GM19043 (cell line): ENCODE data around the gene HHIPL1.

Experiments used
- ATAC-seq: cut with Tn5 transposase; IDR thresholded peaks from one replicate; pipeline ENCODE4 v1.9.1; 2021; ENCODE audit warnings: low read depth; ENCODE audit not compliant: unreplicated experiment

The HHIPL1 gene

GRCh38 chr14:99686557-99687283, 41.8 kb downstream of the HHIPL1 start:
- ATAC-seq, result no peak

- ATAC-seq, result no peak
Observed at GRCh38 chr14:99687284-99688209, 42.6 kb downstream of the HHIPL1 start.

DNA sequence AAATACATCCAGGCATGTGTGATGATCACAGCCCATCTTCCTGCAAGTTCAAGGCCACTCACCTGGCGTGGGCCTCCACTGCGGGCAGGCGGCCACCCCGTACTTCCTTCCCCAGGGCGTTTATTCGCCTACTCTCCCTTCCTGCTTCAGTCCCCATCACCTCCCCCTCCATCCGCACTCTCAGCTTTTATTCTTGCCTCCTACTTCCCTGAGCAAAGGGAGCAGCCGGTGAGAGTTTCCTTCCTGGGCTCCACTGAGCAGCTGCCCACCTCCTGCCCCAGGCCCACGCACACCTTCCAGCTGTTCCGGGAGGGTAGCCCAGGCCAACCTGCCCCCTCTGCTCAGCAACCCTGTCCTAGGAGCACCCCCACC, 43.3 kb downstream of the HHIPL1 start:
- ATAC-seq, result no peak

DNA sequence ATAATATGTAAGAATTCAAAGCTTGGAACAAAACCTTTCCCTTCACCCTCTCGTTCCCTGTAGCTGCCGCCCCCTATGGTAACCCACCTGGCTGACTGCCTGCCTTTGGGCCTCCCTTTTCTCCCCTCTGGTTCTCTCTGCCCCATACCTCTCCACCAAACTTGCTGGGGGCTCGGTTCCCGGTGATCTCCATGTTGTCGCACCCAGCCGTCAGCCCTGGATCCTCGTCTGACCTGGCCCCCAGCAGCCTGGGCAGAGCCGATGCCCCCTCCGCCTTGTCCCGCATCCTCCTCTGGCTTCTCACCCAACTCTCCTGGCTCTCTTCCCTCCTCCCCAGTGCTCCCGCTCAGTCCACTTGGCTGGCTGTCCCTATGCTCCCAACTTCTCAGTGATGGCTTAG, 43.7 kb downstream of the HHIPL1 start:
- ATAC-seq, result no peak

GRCh38 chr14:99689266-99690236, 44.6 kb downstream of the HHIPL1 start:
- ATAC-seq, result no peak

DNA sequence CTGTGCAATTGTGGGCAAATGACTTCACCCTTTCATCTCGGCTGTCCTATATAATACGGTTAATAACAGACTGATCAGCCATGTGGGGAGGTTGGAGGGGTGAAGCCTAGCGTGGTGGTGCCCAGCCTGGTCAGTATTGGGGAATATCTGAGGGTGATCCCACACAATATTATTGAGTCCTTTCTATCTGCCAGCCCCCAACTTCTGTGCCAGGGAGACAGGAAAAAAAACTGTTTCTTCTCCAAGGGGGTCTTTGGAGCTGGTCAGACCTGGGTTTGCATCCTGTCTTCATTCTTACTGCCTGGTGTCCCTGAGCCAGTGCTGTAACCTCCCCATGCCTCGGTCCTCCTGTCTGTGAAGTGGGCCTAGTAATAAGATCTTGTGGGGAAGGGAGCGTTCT, 45.7 kb downstream of the HHIPL1 start:
- no peak for ATAC-seq

DNA sequence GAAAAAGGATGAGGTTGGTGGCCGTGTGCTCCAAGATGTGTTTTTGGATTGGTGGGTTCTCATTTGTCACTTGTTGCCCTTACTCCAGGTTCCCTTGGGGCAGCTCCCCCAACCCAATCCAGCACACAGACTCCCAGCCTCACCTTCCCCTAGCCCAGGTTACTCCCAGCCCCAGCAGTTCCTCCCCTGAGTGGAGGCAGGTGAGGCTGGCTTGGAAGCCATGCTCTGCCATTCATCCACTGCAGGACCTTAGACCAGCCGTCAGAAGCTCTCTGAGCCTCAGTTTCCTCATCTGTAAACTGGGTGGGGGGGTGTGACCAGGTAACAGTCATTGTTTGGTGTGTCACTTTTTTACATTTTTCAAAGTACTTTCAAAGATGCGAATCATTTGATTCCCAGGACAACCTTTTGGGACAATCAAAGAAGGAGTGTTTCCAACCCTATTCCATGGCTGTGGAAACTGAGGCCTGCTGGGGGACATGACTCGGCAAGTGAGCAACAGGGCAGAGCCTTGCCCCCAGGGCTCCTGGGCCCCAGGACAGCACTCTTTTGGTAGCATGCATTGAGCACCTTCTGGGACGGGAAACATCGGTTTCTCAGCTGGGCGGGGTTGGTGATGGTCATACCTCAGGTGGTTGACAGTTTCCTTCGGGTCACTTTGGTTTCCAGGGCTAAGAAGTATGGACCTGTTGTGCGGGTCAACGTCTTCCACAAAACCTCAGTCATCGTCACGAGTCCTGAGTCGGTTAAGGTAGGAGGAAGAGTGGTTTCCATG, 46.4 kb downstream of the HHIPL1 start:
- no peak for ATAC-seq

DNA sequence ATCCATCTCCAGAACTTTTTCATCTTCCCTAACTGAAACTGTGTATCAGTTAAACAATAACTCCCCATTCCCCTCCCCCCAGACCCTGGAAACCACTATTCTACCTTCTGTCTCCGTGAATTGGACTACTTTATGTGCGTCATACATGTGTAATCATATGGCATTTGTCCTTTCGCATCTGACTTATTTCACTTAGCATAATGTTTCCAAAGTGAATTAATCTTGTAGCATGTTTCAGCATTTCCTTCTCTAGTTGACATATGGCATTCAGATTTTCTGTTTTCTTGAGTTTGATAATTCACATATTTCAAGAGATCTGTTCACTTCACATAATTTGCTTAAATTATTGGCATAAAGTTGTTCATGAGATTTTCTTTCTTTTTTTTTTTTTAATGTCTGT, 49.0 kb downstream of the HHIPL1 start:
- no peak for ATAC-seq

DNA sequence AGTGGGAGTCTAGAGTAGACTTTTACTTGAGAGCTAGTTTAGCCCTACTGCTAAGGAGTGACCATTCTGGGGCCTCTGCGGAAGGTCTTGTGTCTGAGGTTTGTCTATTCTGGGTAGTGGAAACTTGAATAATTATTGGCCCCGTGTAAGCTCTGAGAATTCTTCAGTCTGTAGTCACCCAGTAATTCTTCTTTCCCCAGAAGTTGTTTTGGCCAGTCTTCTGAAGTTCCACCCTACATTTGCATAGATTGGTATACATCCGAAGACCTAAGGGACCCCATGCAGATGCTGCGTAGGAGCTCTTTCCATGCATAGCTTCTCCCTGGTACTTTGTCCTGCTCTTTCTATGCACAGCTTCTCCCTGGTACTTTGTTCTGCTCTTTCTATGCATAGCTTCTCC, 52.0 kb downstream of the HHIPL1 start:
- no peak for ATAC-seq

DNA sequence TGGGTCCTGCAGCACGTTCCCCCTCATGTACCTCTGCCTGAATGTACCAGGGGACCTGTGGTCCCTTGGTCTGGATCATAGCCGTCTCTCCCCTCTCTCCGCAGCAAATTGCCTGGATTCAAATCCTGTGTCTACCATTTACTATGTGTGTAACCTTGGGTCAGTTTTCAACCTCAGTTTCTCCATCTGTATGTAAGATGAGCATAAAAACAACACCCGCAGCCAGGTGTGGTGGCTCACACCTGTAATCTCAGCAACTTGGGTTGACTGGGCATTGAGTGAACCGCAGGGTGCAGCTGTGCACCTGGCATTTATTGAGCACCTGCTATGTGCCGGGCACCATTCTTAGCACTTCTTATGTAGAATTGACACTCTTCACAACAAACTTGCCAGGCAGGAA, 53.3 kb downstream of the HHIPL1 start:
- ATAC-seq, result no peak

- ATAC-seq, result no peak
Observed at GRCh38 chr14:99698642-99699041, 53.7 kb downstream of the HHIPL1 start.

DNA sequence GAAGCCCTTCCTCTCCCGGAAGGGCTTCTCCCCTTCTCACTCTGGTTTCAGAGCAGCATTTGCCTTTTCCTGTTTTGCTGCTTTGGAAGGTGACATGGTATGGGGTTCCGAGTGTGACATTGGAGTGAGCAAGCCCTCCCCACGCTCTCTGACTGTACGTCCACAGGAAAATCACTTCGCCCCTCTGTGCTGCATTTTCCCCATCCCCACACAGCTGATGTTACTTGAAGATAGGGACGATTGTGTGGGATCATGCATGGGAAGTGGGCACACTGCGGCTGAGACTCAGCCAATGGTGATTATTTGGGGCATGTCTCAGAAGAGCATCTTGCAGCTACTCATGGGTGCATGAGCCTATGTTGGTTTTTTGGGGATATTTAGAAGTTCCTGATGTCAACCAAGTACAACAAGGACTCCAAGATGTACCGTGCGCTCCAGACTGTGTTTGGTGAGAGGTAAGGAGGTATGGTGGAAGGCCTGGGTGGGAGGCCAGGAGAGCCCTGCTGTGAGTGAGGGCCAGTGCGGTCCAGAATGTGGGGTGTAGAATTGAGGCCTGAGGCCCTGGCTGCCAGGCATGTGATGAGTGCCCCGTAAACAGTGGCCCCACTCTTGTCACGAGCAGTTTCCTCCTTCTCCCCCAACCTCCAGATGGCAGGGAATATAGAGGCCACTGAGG, 54.3 kb downstream of the HHIPL1 start:
- ATAC-seq, result no peak

- ATAC-seq, result no peak
Observed at GRCh38 chr14:99699861-99700260, 54.9 kb downstream of the HHIPL1 start.

- ATAC-seq, result no peak
Observed at GRCh38 chr14:99700379-99700778, 55.5 kb downstream of the HHIPL1 start.

- no peak for ATAC-seq
Observed at GRCh38 chr14:99701260-99701659, 56.3 kb downstream of the HHIPL1 start.

- no peak for ATAC-seq
Observed at GRCh38 chr14:99702115-99702514, 57.2 kb downstream of the HHIPL1 start.

- ATAC-seq, result no peak
Observed at GRCh38 chr14:99703381-99703780, 58.5 kb downstream of the HHIPL1 start.

DNA sequence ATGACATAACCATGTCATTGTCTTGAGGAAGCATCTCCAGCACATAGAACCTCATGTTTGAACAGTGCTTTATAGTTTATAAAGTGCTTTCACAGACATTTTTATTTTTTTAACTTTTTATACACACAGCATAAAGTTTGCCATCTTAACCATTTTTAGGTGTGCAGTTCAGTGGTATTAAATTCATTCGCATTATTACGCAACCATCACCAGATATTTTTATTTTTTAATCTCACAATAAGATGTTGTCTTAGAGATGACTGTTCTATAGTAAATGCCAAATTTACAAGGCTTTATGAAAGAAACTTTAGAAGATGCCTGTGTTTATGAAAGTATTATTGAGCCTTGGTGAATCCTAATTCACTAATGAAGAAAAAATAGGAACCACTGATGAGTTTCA, 59.1 kb downstream of the HHIPL1 start:
- no peak for ATAC-seq

DNA sequence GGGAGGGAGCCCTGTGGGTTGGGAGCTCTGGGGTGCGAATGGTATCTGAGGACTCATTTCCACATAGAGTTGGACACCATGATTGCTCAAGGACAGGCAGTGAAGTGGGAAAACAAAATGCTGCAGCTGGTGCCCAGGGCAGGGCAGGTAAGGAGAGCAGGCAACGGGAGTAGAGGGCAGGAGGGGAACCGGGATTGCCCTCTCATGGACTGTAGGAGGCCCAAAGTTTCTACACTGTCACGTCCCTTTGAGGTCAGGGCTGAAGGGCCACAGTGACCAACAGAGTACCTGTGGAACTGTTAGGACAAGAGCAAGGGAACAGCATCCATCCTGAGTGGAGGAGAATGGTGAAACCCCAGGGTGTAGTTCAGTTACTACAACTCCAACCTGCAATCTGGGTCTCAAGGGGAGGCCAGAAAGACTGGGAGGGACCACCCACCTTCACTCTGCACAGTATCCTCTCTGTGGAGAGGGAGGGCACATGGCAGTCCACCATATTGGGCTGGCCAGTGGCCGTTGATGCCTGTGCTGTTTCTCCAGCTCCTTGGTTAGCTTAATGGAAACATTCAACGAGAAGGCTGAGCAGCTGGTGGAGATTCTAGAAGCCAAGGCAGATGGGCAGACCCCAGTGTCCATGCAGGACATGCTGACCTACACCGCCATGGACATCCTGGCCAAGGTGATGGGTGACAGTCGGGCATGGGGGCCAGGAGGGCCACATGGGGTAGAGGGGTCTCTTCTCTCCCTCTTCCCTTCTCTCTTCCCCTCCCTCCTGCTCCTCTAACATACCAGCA, 61.4 kb downstream of the HHIPL1 start:
- ATAC-seq, result no peak
